CD14-positive monocyte (primary cell): ENCODE results near the gene SGPL1. TPM values are rescaled to one million over a fixed set of nuclear protein-coding genes. Genes with fewer than 3 reads are reported as not detected.

ENCODE experiments used
- DNase-seq, 3 donors: peaks; one replicate each; pipeline ENCODE4 v3.0.0-alpha.2; 2011 to 2022
- H2AFZ ChIP-seq: 2 replicates; pipeline ENCODE4 v1.6.0; 2012; ENCODE audit warnings: mild to moderate bottlenecking, low read depth, low read length, inconsistent platforms; ENCODE audit not compliant: insufficient read depth, poor library complexity, severe bottlenecking
- H3K27ac ChIP-seq, 2 donors: 1 replicate in 1 of 2; 2 replicates in 1 of 2; pipeline ENCODE4 v1.5.1; 2012 to 2013; ENCODE audit warnings: low read length in 2 of 2, control low read depth in 1 of 2, inconsistent platforms in 1 of 2, low read depth in 1 of 2, mild to moderate bottlenecking in 1 of 2
- H3K27me3 ChIP-seq, 2 donors: one replicate each; pipeline versions ENCODE4 v1.6.0 to v1.6.1; 2011 to 2013; ENCODE audit warnings: low read length in 2 of 2; ENCODE audit not compliant: control insufficient read depth in 2 of 2, insufficient read depth in 2 of 2
- H3K36me3 ChIP-seq, 2 donors: replicated peaks in 1 of 2; 1 replicate in 1 of 2; 2 replicates in 1 of 2; pipeline versions ENCODE4 v1.5.1 to v1.6.1; 2012 to 2013; ENCODE audit warnings: low read length in 2 of 2, control low read depth in 1 of 2, inconsistent platforms in 1 of 2, mild to moderate bottlenecking in 1 of 2; ENCODE audit not compliant: insufficient read depth in 2 of 2, control insufficient read depth in 1 of 2
- H3K4me1 ChIP-seq, 2 donors: 1 replicate in 1 of 2; 2 replicates in 1 of 2; pipeline versions ENCODE4 v1.5.1 to v1.6.1; 2012 to 2013; ENCODE audit warnings: low read length in 2 of 2, control low read depth in 1 of 2, inconsistent platforms in 1 of 2, mild to moderate bottlenecking in 1 of 2, moderate library complexity in 1 of 2; ENCODE audit not compliant: insufficient read depth in 2 of 2, control insufficient read depth in 1 of 2
- H3K4me2 ChIP-seq: replicated peaks from 2 replicates; pipeline ENCODE3; 2012; ENCODE audit warnings: low read length, moderate library complexity, mild to moderate bottlenecking; ENCODE audit not compliant: poor library complexity, severe bottlenecking; ENCODE audit errors: extremely low read depth
- H3K4me3 ChIP-seq, 3 experiments: fragments of 200-600 bp in 1 of 3; sonication (generic) in 1 of 3; replicated peaks in 1 of 3; 1 replicate in 2 of 3; 2 replicates in 1 of 3; pipeline ENCODE4 v1.5.1; 2011 to 2013; ENCODE audit warnings: low read length in 3 of 3, mild to moderate bottlenecking in 3 of 3, control low read depth in 2 of 3, low read depth in 2 of 3, inconsistent platforms in 1 of 3, moderate library complexity in 1 of 3
- H3K79me2 ChIP-seq: 2 replicates; pipeline ENCODE4 v1.6.0; 2012; ENCODE audit warnings: mild to moderate bottlenecking, control low read depth, inconsistent platforms, low read length, moderate library complexity; ENCODE audit not compliant: insufficient read depth
- H3K9ac ChIP-seq: 2 replicates; pipeline ENCODE4 v1.6.0; 2017; ENCODE audit warnings: low read length, mild to moderate bottlenecking; ENCODE audit not compliant: insufficient read depth, poor library complexity, severe bottlenecking
- H3K9me3 ChIP-seq, 2 donors: replicated peaks in 1 of 2; 1 replicate in 1 of 2; 2 replicates in 1 of 2; pipeline versions ENCODE4 v1.5.1 to v1.6.1; 2012 to 2013; ENCODE audit warnings: low read length in 2 of 2, control low read depth in 1 of 2; ENCODE audit not compliant: control insufficient read depth in 1 of 2, insufficient read depth in 1 of 2
- H4K20me1 ChIP-seq: 2 replicates; pipeline ENCODE4 v1.6.0; 2012; ENCODE audit warnings: mild to moderate bottlenecking, low read length, control low read depth, moderate library complexity; ENCODE audit not compliant: insufficient read depth
- H3K27ac Mint-ChIP-seq, 7 donors: one replicate each; pipeline ENCODE4 v1.8.0; 2020; ENCODE audit warnings: mild to moderate bottlenecking in 7 of 7, mixed read lengths in 7 of 7, moderate library complexity in 6 of 7, inconsistent platforms in 2 of 7
- H3K27me3 Mint-ChIP-seq, 3 donors: one replicate each; pipeline ENCODE4 v1.8.0; 2021 to 2022; ENCODE audit warnings: low read depth in 3 of 3, mild to moderate bottlenecking in 3 of 3, mixed read lengths in 3 of 3, moderate library complexity in 3 of 3, inconsistent platforms in 1 of 3
- H3K36me3 Mint-ChIP-seq, 2 donors: one replicate each; pipeline ENCODE4 v1.8.0; 2020; ENCODE audit warnings: mixed read lengths in 2 of 2, inconsistent platforms in 1 of 2, mild to moderate bottlenecking in 1 of 2
- H3K4me1 Mint-ChIP-seq: one replicate; pipeline ENCODE4 v1.8.0; 2020; ENCODE audit warnings: mild to moderate bottlenecking, mixed read lengths
- H3K4me3 Mint-ChIP-seq, 2 donors: one replicate each; pipeline ENCODE4 v1.8.0; 2020; ENCODE audit warnings: mild to moderate bottlenecking in 2 of 2, mixed read lengths in 2 of 2, moderate library complexity in 1 of 2
- H3K9me3 Mint-ChIP-seq, 7 donors: one replicate each; pipeline ENCODE4 v1.8.0; 2020 to 2022; ENCODE audit warnings: mixed read lengths in 7 of 7, mild to moderate bottlenecking in 6 of 7, moderate library complexity in 6 of 7, inconsistent platforms in 2 of 7
- WGBS: methylation state at CpG from one replicate; pipeline ENCODE4 v1.1.5; 2013; ENCODE audit warnings: missing lambda C conversion rate; ENCODE audit not compliant: insufficient coverage; 5-methylcytosine and 5-hydroxymethylcytosine counted together
- intact Hi-C, 2 donors: fragments of 100-400 bp; cut with micrococcal nuclease; formaldehyde crosslinking; loops; one replicate each; pipeline versions ENCODE4 v1.15.0 to v1.15.1; 2023
- polyA plus RNA-seq, 3 donors: library from polyadenylated mRNA; depleted of rRNA in 1 of 3; unstranded in 2 of 3; stranded (reverse) in 1 of 3; fragments of 300-500 nt in 2 of 3; fragments of >200 nt in 1 of 3; fragmentation: Illumina TruSeq in 2 of 3; gene quantifications; 1 replicate in 2 of 3; 2 replicates in 1 of 3; pipeline ENCODE4 v1.2.3, GENCODE V29; 2012 to 2021
- TF ChIP-seq, protein P1 (sequence below): fragments of 200-600 bp; IDR thresholded peaks from one replicate; pipeline ENCODE4 v1.8.0; 2022; ENCODE audit warnings: antibody characterized with exemption, mild to moderate bottlenecking

Gene SGPL1
- polyA plus RNA-seq, 3 donors = 16.6 to 26.8 (median 26.1) TPM

DNA sequence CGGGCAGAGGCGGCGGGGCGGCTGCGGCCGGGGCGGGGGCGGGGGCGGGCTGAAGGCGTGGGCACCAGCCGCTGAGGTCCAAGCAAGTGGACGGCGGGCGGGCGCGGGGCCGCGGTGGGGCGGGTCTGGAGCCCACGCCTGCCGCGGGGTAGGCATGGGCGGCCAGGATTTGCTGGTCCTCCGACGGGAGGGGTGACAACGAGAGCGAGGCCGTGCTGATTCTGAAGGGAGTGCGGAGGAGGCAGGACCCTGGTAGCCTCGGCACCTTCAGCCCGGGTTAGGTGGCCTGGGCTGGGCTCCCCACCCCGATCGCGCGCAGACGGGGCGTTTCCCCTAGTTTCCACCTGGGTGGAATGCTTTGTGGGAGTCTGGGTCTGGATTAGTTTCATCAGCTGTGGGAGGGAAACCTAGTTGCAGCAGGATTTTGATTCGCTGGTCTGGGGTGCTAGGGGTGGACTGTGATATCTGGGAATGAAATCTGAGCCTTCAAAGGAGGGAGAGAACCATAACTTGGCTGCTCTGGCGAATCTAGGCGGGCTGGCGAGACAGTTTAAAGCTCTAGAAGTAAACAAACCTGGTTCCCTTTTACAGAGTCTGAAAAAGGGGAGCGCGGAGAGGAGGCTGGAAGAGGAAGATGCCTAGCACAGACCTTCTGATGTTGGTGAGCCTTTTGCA, 609 bp downstream of the SGPL1 start:
- Mint-ChIP-seq H3K27me3 (no peaks in the 10 kb centered on the region), H3K27ac (peak overlapping the region; percentile 47 to 95 (median 89)), H3K9me3 (peaks cover 0 to 1% (median 0%) of the 10 kb centered on the region in 7 donors), H3K4me3 (peak overlapping the region; percentile 98 to 99), H3K4me1 (peaks cover 18% of the 10 kb centered on the region), H3K36me3 (peaks cover 26 to 31% of the 10 kb centered on the region in 2 donors)
- intact Hi-C loops = no loop called here
- peaks cover 3% of the 10 kb centered on the region for H3K79me2 ChIP-seq
- peak overlapping the region; percentile 93 for H2AFZ ChIP-seq
- TF ChIP-seq, protein P1, sequence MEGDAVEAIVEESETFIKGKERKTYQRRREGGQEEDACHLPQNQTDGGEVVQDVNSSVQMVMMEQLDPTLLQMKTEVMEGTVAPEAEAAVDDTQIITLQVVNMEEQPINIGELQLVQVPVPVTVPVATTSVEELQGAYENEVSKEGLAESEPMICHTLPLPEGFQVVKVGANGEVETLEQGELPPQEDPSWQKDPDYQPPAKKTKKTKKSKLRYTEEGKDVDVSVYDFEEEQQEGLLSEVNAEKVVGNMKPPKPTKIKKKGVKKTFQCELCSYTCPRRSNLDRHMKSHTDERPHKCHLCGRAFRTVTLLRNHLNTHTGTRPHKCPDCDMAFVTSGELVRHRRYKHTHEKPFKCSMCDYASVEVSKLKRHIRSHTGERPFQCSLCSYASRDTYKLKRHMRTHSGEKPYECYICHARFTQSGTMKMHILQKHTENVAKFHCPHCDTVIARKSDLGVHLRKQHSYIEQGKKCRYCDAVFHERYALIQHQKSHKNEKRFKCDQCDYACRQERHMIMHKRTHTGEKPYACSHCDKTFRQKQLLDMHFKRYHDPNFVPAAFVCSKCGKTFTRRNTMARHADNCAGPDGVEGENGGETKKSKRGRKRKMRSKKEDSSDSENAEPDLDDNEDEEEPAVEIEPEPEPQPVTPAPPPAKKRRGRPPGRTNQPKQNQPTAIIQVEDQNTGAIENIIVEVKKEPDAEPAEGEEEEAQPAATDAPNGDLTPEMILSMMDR = no peak
- peaks cover 8 to 13% of the 10 kb centered on the region in 2 donors for H3K4me1 ChIP-seq
- DNase-seq = peak; percentile 8 to 45 (median 28)
- no peaks in the 10 kb centered on the region for H3K9me3 ChIP-seq
- peak overlapping the region; percentile 86 for H3K9ac ChIP-seq
- H3K4me2 ChIP-seq = peak overlapping the region; percentile 94
- H3K36me3 ChIP-seq = peaks cover 0 to 33% of the 10 kb centered on the region in 2 donors
- peak overlapping the region; percentile 6 to 86 for H3K27ac ChIP-seq
- WGBS = 0% methylated on average over 18 of the region's 43 CpGs
- H4K20me1 ChIP-seq = peaks cover 14% of the 10 kb centered on the region
- no peaks in the 10 kb centered on the region for H3K27me3 ChIP-seq
- peak overlapping the region; percentile 80 to 97 (median 86) for H3K4me3 ChIP-seq

DNA sequence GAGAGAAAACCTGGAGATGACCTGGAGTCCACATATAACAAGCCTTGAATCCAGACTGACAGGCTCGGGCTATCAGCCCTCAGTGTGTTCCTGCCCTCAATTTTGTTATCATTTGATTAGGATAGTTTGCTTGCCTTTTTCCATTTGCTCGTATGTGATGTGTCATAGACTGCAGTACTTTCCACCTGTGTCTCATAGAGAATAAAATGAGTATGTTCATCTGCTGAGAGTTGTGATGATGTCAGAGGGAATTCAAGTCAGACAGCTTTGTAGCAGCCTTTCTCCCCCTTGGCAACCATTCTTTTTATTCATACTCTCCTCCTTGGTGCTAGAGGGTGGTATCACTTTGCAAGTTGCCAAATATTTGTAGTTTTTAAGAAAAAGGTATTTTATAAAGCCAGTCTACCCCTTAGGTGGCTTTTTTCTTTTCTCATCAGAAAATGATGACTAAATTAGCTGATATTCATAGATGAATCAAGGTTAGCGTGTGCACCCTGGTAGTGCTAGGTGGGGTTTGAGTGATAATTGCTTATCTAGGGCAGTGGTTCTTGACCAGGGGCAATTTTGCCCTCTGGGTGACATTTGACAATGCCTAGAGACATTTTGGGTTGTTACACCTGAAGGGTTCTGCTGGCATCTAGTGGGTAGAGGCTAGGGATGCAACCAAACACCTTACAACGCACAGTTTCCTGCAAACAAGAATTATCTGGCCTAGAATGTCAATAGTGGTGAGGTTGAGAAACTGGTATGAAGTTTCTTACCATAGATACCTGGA, 5.4 kb downstream of the SGPL1 start:
- no peak overlapping the region for H3K27ac ChIP-seq
- DNase-seq = no peak
- H3K9ac ChIP-seq = no peak overlapping the region
- peaks cover 0 to 1% (median 0%) of the 10 kb centered on the region in 7 donors for H3K9me3 Mint-ChIP-seq
- no peak overlapping the region for H3K27ac Mint-ChIP-seq
- no peak overlapping the region for H2AFZ ChIP-seq
- H3K4me3 ChIP-seq = no peak overlapping the region
- peaks cover 16% of the 10 kb centered on the region for H3K4me1 Mint-ChIP-seq
- WGBS = 100% methylated on average over 1 of the region's 4 CpGs
- intact Hi-C loops = no loop called here
- no peaks in the 10 kb centered on the region for H3K27me3 ChIP-seq
- H3K4me2 ChIP-seq = no peak overlapping the region
- TF ChIP-seq, protein P1 = no peak
- no peak overlapping the region for H3K4me3 Mint-ChIP-seq
- H3K36me3 Mint-ChIP-seq = peaks cover 55 to 59% of the 10 kb centered on the region in 2 donors
- peaks cover 35% of the 10 kb centered on the region for H4K20me1 ChIP-seq
- no peaks in the 10 kb centered on the region for H3K9me3 ChIP-seq
- peaks cover 7 to 66% of the 10 kb centered on the region in 2 donors for H3K36me3 ChIP-seq
- peaks cover 3% of the 10 kb centered on the region for H3K79me2 ChIP-seq
- H3K4me1 ChIP-seq = peaks cover 5 to 9% of the 10 kb centered on the region in 2 donors
- H3K27me3 Mint-ChIP-seq = no peaks in the 10 kb centered on the region
